ENCODE results near the gene ANXA2. TPM values are rescaled to one million over a fixed set of nuclear protein-coding genes. Genes with fewer than 3 reads are reported as not detected.

The ANXA2 gene
- total RNA-seq, 1 donor from 2014 or later = 214 TPM

GRCh38 chr15:60325905-60326304 lies 71.9 kb downstream of the ANXA2 start:
- H3K36me3 Mint-ChIP-seq (ENCODE audit: low read depth) = no peaks in the 10 kb centered on the region
- no peaks in the 10 kb centered on the region for H3K9me3 Mint-ChIP-seq
- peaks cover 7% of the 10 kb centered on the region for H3K4me1 Mint-ChIP-seq
- no peak overlapping the region for H3K27ac Mint-ChIP-seq
- intact Hi-C loops (cut with micrococcal nuclease) = loop anchor here (2.0 to 5.0 kb wide), 3 partner anchors 195 to 635 kb away; no protein-coding TSS in a partner anchor
- DNase-seq = no peak
- H3K4me3 Mint-ChIP-seq = no peak overlapping the region
- H3K27me3 Mint-ChIP-seq = peaks cover 62% of the 10 kb centered on the region

- no peak for DNase-seq
- no peaks in the 10 kb centered on the region for H3K36me3 Mint-ChIP-seq (ENCODE audit: low read depth)
- no peak overlapping the region for H3K27ac Mint-ChIP-seq
- peaks cover 63% of the 10 kb centered on the region for H3K27me3 Mint-ChIP-seq
- H3K4me1 Mint-ChIP-seq = peaks cover 7% of the 10 kb centered on the region
- H3K9me3 Mint-ChIP-seq = no peaks in the 10 kb centered on the region
- H3K4me3 Mint-ChIP-seq = no peak overlapping the region
- intact Hi-C loops (cut with micrococcal nuclease) = loop anchor here (5.0 kb wide), 1 partner anchor 328 kb away; no protein-coding TSS in a partner anchor
Observed at GRCh38 chr15:60324706-60325438, 72.9 kb downstream of the ANXA2 start.

- no peak overlapping the region for H3K27ac Mint-ChIP-seq
- H3K9me3 Mint-ChIP-seq = no peaks in the 10 kb centered on the region
- no peak for DNase-seq
- peaks cover 54% of the 10 kb centered on the region for H3K27me3 Mint-ChIP-seq
- H3K4me1 Mint-ChIP-seq = peaks cover 5% of the 10 kb centered on the region
- H3K36me3 Mint-ChIP-seq (ENCODE audit: low read depth) = no peaks in the 10 kb centered on the region
- intact Hi-C loops (cut with micrococcal nuclease) = no loop called here
- no peak overlapping the region for H3K4me3 Mint-ChIP-seq
Observed at GRCh38 chr15:60323322-60323721, 74.5 kb downstream of the ANXA2 start.

- no peak for DNase-seq
- Mint-ChIP-seq H3K4me3 (no peak overlapping the region), H3K36me3 (ENCODE audit: low read depth) (no peaks in the 10 kb centered on the region), H3K9me3 (peaks cover 5% of the 10 kb centered on the region), H3K4me1 (no peaks in the 10 kb centered on the region), H3K27ac (no peak overlapping the region), H3K27me3 (peaks cover 37% of the 10 kb centered on the region)
- intact Hi-C loops (cut with micrococcal nuclease) = no loop called here
Observed at GRCh38 chr15:60320365-60320764, 77.4 kb downstream of the ANXA2 start.

GRCh38 chr15:60318216-60318867 lies 79.4 kb downstream of the ANXA2 start:
- Mint-ChIP-seq H3K4me3 (no peak overlapping the region), H3K36me3 (ENCODE audit: low read depth) (no peaks in the 10 kb centered on the region), H3K27me3 (peaks cover 22% of the 10 kb centered on the region), H3K4me1 (no peaks in the 10 kb centered on the region), H3K9me3 (peaks cover 12% of the 10 kb centered on the region), H3K27ac (no peak overlapping the region)
- intact Hi-C loops (cut with micrococcal nuclease) = no loop called here
- no peak for DNase-seq

GRCh38 chr15:60316961-60317360 lies 80.8 kb downstream of the ANXA2 start:
- H3K27me3 Mint-ChIP-seq = peaks cover 22% of the 10 kb centered on the region
- intact Hi-C loops (cut with micrococcal nuclease) = no loop called here
- H3K27ac Mint-ChIP-seq = no peak overlapping the region
- no peaks in the 10 kb centered on the region for H3K4me1 Mint-ChIP-seq
- no peak overlapping the region for H3K4me3 Mint-ChIP-seq
- H3K36me3 Mint-ChIP-seq (ENCODE audit: low read depth) = no peaks in the 10 kb centered on the region
- peaks cover 12% of the 10 kb centered on the region for H3K9me3 Mint-ChIP-seq
- no peak for DNase-seq

GRCh38 chr15:60315878-60316277 lies 81.9 kb downstream of the ANXA2 start:
- Mint-ChIP-seq H3K4me3 (no peak overlapping the region), H3K4me1 (no peaks in the 10 kb centered on the region), H3K27ac (no peak overlapping the region), H3K9me3 (peaks cover 12% of the 10 kb centered on the region), H3K27me3 (peaks cover 23% of the 10 kb centered on the region), H3K36me3 (ENCODE audit: low read depth) (no peaks in the 10 kb centered on the region)
- no peak for DNase-seq
- intact Hi-C loops (cut with micrococcal nuclease) = no loop called here

GRCh38 chr15:60313906-60314305 lies 83.9 kb downstream of the ANXA2 start:
- peaks cover 26% of the 10 kb centered on the region for H3K27me3 Mint-ChIP-seq
- no peak overlapping the region for H3K4me3 Mint-ChIP-seq
- no peaks in the 10 kb centered on the region for H3K4me1 Mint-ChIP-seq
- peaks cover 12% of the 10 kb centered on the region for H3K9me3 Mint-ChIP-seq
- H3K27ac Mint-ChIP-seq = no peak overlapping the region
- intact Hi-C loops (cut with micrococcal nuclease) = no loop called here
- DNase-seq = no peak
- H3K36me3 Mint-ChIP-seq (ENCODE audit: low read depth) = no peaks in the 10 kb centered on the region

GRCh38 chr15:60307034-60307433 lies 90.8 kb downstream of the ANXA2 start:
- intact Hi-C loops (cut with micrococcal nuclease) = no loop called here
- Mint-ChIP-seq H3K4me3 (no peak overlapping the region), H3K36me3 (ENCODE audit: low read depth) (no peaks in the 10 kb centered on the region), H3K27me3 (peaks cover 29% of the 10 kb centered on the region), H3K4me1 (no peaks in the 10 kb centered on the region), H3K27ac (no peak overlapping the region), H3K9me3 (no peaks in the 10 kb centered on the region)
- no peak for DNase-seq

- no peaks in the 10 kb centered on the region for H3K4me1 Mint-ChIP-seq
- H3K36me3 Mint-ChIP-seq (ENCODE audit: low read depth) = no peaks in the 10 kb centered on the region
- peaks cover 9% of the 10 kb centered on the region for H3K27me3 Mint-ChIP-seq
- intact Hi-C loops (cut with micrococcal nuclease) = no loop called here
- H3K27ac Mint-ChIP-seq = no peak overlapping the region
- no peak overlapping the region for H3K4me3 Mint-ChIP-seq
- DNase-seq = no peak
- H3K9me3 Mint-ChIP-seq = no peaks in the 10 kb centered on the region
Observed at GRCh38 chr15:60301024-60301423, 96.8 kb downstream of the ANXA2 start.

GRCh38 chr15:60299452-60300047 lies 98.2 kb downstream of the ANXA2 start:
- Mint-ChIP-seq H3K4me3 (no peak overlapping the region), H3K9me3 (peaks cover 5% of the 10 kb centered on the region), H3K36me3 (ENCODE audit: low read depth) (no peaks in the 10 kb centered on the region), H3K27ac (no peak overlapping the region), H3K27me3 (peaks cover 4% of the 10 kb centered on the region), H3K4me1 (no peaks in the 10 kb centered on the region)
- intact Hi-C loops (cut with micrococcal nuclease) = no loop called here
- no peak for DNase-seq

Other genes with a start within 250 kb of the ANXA2 start
- 55.4 and 62.6 TPM in 2 replicates for gene ICE2, start 81.2 kb upstream of the ANXA2 start, total RNA-seq

Data from activated CD4-positive, alpha-beta T cell treated with anti-CD3 and anti-CD28 coated beads, Interleukin-2, amount 10 ng/mL, durations not matched to agents 24 days and 14 days (primary cell).